Stimulated activated CD4-positive, alpha-beta T cell treated with anti-CD3 and anti-CD28 coated beads, Interleukin-12 subunit alpha, Interleukin-12 subunit beta, amount 100 ng/mL, for 24 hours (primary cell): ENCODE measurements around the gene FUT2.

Experiments used
- DNase-seq, 2 experiments: peaks; one replicate each; pipeline ENCODE4 v3.0.0-alpha.2; 2020; ENCODE audit warnings: low read depth in 2 of 2

The FUT2 gene

GRCh38 chr19:48750771-48751504 is 55.2 kb downstream of the FUT2 start:
- DNase-seq = no peak

GRCh38 chr19:48751845-48752495 is 56.2 kb downstream of the FUT2 start:
- DNase-seq = no peak

DNA sequence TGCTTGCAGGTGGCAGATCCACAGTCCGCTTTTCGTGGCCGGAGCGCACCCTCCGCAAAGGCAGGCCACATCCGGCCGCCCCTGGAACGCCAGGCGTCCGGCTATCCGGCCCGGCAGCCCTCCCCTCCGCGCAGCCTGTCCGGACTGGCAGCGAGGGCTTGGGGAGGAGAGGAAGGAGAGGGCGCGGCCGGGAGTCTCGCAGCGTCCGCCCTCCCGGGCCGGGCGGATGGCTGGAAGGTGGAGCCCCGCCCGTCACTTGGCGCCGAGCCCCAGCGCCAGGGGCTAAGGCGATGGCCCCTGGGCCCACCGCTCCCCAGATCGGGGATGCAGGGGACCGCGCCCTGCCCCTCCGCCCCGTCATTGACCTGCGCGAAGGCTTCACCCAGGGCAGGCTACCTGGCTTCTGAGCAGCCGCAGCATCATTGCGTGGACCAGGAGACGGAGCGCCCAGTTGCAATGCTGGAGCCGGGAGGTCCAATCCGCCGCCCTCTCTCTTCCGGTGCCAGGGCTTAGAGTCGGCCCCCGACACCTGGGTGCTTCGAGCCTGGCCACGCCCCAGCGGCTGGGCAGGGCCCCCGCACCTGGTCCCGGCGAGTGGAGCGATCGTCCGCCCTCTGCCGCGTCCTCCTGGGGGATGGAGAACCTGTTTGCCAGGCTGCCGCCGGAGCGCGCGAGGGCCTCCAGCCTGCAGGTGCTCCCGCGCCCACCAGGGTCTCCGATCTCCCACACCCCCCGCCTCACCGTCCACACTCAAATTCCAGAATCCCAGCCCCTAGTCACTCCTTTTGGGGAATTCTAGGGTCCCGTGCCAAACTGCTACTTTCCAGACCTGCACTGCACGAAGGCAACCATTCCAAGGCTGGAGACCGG is 57.0 kb downstream of the FUT2 start, which contains the start of gene FUT1:
Gene FUT1 (minus strand): TSS at position 146 of the 870 bp plus-strand sequence. CDS start 1,360 bp downstream, outside the sequence.
- DNase-seq = no peak

DNA sequence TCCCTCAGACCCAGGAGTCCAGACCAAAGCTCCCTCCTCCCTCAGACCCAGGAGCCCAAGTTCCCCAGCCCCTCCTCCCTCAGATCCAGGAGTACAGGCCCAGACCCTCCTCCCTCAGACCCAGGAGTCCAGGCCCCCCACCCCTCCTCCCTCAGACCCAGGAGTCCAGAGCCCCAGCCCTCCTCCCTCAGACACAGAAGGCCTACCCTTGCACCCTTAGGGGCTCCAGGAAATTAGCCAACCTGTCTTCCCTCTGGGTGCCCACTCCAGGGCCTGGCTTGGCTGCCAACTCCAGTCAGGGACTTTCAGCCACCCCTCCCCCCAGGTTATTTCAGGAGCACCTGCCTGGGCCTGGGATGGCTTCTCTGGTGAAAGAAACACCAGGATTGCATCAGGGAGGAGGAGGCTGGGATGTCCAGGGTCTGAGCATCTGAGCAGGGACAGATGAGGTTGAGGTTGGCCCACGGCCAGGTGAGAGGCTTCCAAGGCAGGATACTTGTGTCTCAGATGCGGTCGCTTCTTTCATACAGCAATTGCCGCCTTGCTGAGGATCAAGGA is 59.4 kb downstream of the FUT2 start, which contains the start of gene FGF21:
Gene FGF21 (plus strand): TSS at position 441 of the 558 bp plus-strand sequence. CDS start 713 bp downstream, outside the sequence.
- DNase-seq = no peak
